Measurements from ENCODE around the gene GRM4. TPM values are rescaled to one million over a fixed set of nuclear protein-coding genes. Genes with fewer than 3 reads are reported as not detected.
A peak's percentile ranks its signal among the peaks of the same experiment; 100 is the strongest.

The GRM4 gene
- total and polyA plus RNA-seq, 5 donors from 2014 or later: not detected

- ATAC-seq (ENCODE audit: low read depth in 2 of 2) (no peak), DNase-seq (no peak)
- no peak overlapping the region for H3K27ac Mint-ChIP-seq
- no peak overlapping the region for H3K4me3 ChIP-seq (ENCODE audit: low read depth, low read length)
- no peaks in the 10 kb centered on the region for H3K36me3 ChIP-seq (ENCODE audit: control insufficient read depth, insufficient read depth, low read length)
- H3K27me3 Mint-ChIP-seq: peaks cover 19% of the 10 kb centered on the region
- no peak overlapping the region for H3K27ac ChIP-seq (ENCODE audit: insufficient read depth, low read length, poor library complexity, severe bottlenecking)
- H3K4me1 Mint-ChIP-seq: peaks cover 0 to 3% (median 0%) of the 10 kb centered on the region in 4 donors
- no peak overlapping the region for H3K4me3 Mint-ChIP-seq
- H3K9me3 Mint-ChIP-seq: peaks cover 0 to 10% (median 3%) of the 10 kb centered on the region in 7 donors
- H3K4me1 ChIP-seq (ENCODE audit: control insufficient read depth, insufficient read depth, low read length, poor library complexity, severe bottlenecking): no peaks in the 10 kb centered on the region
- H3K9me3 ChIP-seq (ENCODE audit: control insufficient read depth in 2 of 2, low read length in 2 of 2): peaks cover 4% of the 10 kb centered on the region in 2 experiments
- no peaks in the 10 kb centered on the region for H3K27me3 ChIP-seq (ENCODE audit: control insufficient read depth, insufficient read depth, low read length)
- H3K36me3 Mint-ChIP-seq: no peaks in the 10 kb centered on the region
Measured at GRCh38 chr6:33998660-33999059, 147.2 kb downstream of the GRM4 start.

GRCh38 chr6:33997265-33997664, 148.6 kb downstream of the GRM4 start:
- no peak for ATAC-seq (ENCODE audit: low read depth in 2 of 2)
- H3K36me3 Mint-ChIP-seq: no peaks in the 10 kb centered on the region
- no peak overlapping the region for H3K4me3 Mint-ChIP-seq
- peaks cover 0 to 3% (median 0%) of the 10 kb centered on the region in 4 donors for H3K4me1 Mint-ChIP-seq
- no peak overlapping the region for H3K27ac Mint-ChIP-seq
- Histone ChIP-seq H3K27ac (ENCODE audit: insufficient read depth, low read length, poor library complexity, severe bottlenecking) (no peak overlapping the region), H3K4me3 (ENCODE audit: low read depth, low read length) (no peak overlapping the region), H3K4me1 (ENCODE audit: control insufficient read depth, insufficient read depth, low read length, poor library complexity, severe bottlenecking) (no peaks in the 10 kb centered on the region), H3K27me3 (ENCODE audit: control insufficient read depth, insufficient read depth, low read length) (no peaks in the 10 kb centered on the region), H3K36me3 (ENCODE audit: control insufficient read depth, insufficient read depth, low read length) (no peaks in the 10 kb centered on the region), H3K9me3 (ENCODE audit: control insufficient read depth in 2 of 2, low read length in 2 of 2) (peaks cover 4% of the 10 kb centered on the region in 2 experiments)
- DNase-seq: no peak
- H3K27me3 Mint-ChIP-seq: peaks cover 19% of the 10 kb centered on the region
- peaks cover 0 to 10% (median 3%) of the 10 kb centered on the region in 7 donors for H3K9me3 Mint-ChIP-seq

- Histone ChIP-seq H3K27me3 (ENCODE audit: control insufficient read depth, insufficient read depth, low read length) (no peaks in the 10 kb centered on the region), H3K4me1 (ENCODE audit: control insufficient read depth, insufficient read depth, low read length, poor library complexity, severe bottlenecking) (no peaks in the 10 kb centered on the region), H3K4me3 (ENCODE audit: low read depth, low read length) (no peak overlapping the region), H3K27ac (ENCODE audit: insufficient read depth, low read length, poor library complexity, severe bottlenecking) (no peak overlapping the region), H3K36me3 (ENCODE audit: control insufficient read depth, insufficient read depth, low read length) (no peaks in the 10 kb centered on the region), H3K9me3 (ENCODE audit: control insufficient read depth in 2 of 2, low read length in 2 of 2) (peaks cover 4% of the 10 kb centered on the region in 2 experiments)
- H3K27ac Mint-ChIP-seq: peak overlapping the region in 2 of 3 donors; percentile 6 to 29
- no peak for ATAC-seq (ENCODE audit: low read depth in 2 of 2)
- H3K4me3 Mint-ChIP-seq: no peak overlapping the region
- H3K4me1 Mint-ChIP-seq: peaks cover 0 to 3% (median 0%) of the 10 kb centered on the region in 4 donors
- no peak for DNase-seq
- peaks cover 0 to 10% (median 3%) of the 10 kb centered on the region in 7 donors for H3K9me3 Mint-ChIP-seq
- peaks cover 22% of the 10 kb centered on the region for H3K27me3 Mint-ChIP-seq
- H3K36me3 Mint-ChIP-seq: no peaks in the 10 kb centered on the region
Measured at GRCh38 chr6:33996120-33996475, 149.8 kb downstream of the GRM4 start.

GRCh38 chr6:33995309-33996119, 150.4 kb downstream of the GRM4 start:
- DNase-seq: no peak
- H3K4me3 ChIP-seq (ENCODE audit: low read depth, low read length): no peak overlapping the region
- no peaks in the 10 kb centered on the region for H3K27me3 ChIP-seq (ENCODE audit: control insufficient read depth, insufficient read depth, low read length)
- Mint-ChIP-seq H3K4me3 (no peak overlapping the region), H3K27ac (peak overlapping the region in 1 of 3 donors; percentile 29), H3K27me3 (peaks cover 25% of the 10 kb centered on the region), H3K9me3 (peaks cover 0 to 10% (median 3%) of the 10 kb centered on the region in 7 donors), H3K36me3 (no peaks in the 10 kb centered on the region), H3K4me1 (peaks cover 0 to 3% (median 0%) of the 10 kb centered on the region in 4 donors)
- no peaks in the 10 kb centered on the region for H3K4me1 ChIP-seq (ENCODE audit: control insufficient read depth, insufficient read depth, low read length, poor library complexity, severe bottlenecking)
- no peak overlapping the region for H3K27ac ChIP-seq (ENCODE audit: insufficient read depth, low read length, poor library complexity, severe bottlenecking)
- H3K9me3 ChIP-seq (ENCODE audit: control insufficient read depth in 2 of 2, low read length in 2 of 2): peaks cover 4% of the 10 kb centered on the region in 2 experiments
- ATAC-seq (ENCODE audit: low read depth in 2 of 2): no peak
- H3K36me3 ChIP-seq (ENCODE audit: control insufficient read depth, insufficient read depth, low read length): no peaks in the 10 kb centered on the region

GRCh38 chr6:33994472-33995308, 151.2 kb downstream of the GRM4 start:
- DNase-seq: no peak
- Histone ChIP-seq H3K4me3 (ENCODE audit: low read depth, low read length) (no peak overlapping the region), H3K4me1 (ENCODE audit: control insufficient read depth, insufficient read depth, low read length, poor library complexity, severe bottlenecking) (no peaks in the 10 kb centered on the region), H3K36me3 (ENCODE audit: control insufficient read depth, insufficient read depth, low read length) (no peaks in the 10 kb centered on the region), H3K9me3 (ENCODE audit: control insufficient read depth in 2 of 2, low read length in 2 of 2) (peaks cover 4% of the 10 kb centered on the region in 2 experiments), H3K27me3 (ENCODE audit: control insufficient read depth, insufficient read depth, low read length) (no peaks in the 10 kb centered on the region), H3K27ac (ENCODE audit: insufficient read depth, low read length, poor library complexity, severe bottlenecking) (no peak overlapping the region)
- H3K4me3 Mint-ChIP-seq: no peak overlapping the region
- H3K9me3 Mint-ChIP-seq: peaks cover 0 to 10% (median 3%) of the 10 kb centered on the region in 7 donors
- peaks cover 0 to 3% (median 0%) of the 10 kb centered on the region in 4 donors for H3K4me1 Mint-ChIP-seq
- no peaks in the 10 kb centered on the region for H3K36me3 Mint-ChIP-seq
- no peak overlapping the region for H3K27ac Mint-ChIP-seq
- H3K27me3 Mint-ChIP-seq: peaks cover 25% of the 10 kb centered on the region
- ATAC-seq (ENCODE audit: low read depth in 2 of 2): no peak

- Histone ChIP-seq H3K27me3 (ENCODE audit: control insufficient read depth, insufficient read depth, low read length) (no peaks in the 10 kb centered on the region), H3K27ac (ENCODE audit: insufficient read depth, low read length, poor library complexity, severe bottlenecking) (no peak overlapping the region), H3K4me1 (ENCODE audit: control insufficient read depth, insufficient read depth, low read length, poor library complexity, severe bottlenecking) (no peaks in the 10 kb centered on the region), H3K9me3 (ENCODE audit: control insufficient read depth in 2 of 2, low read length in 2 of 2) (peaks cover 4% of the 10 kb centered on the region in 2 experiments), H3K36me3 (ENCODE audit: control insufficient read depth, insufficient read depth, low read length) (no peaks in the 10 kb centered on the region), H3K4me3 (ENCODE audit: low read depth, low read length) (no peak overlapping the region)
- H3K9me3 Mint-ChIP-seq: peaks cover 0 to 10% (median 3%) of the 10 kb centered on the region in 7 donors
- peaks cover 0 to 3% (median 0%) of the 10 kb centered on the region in 4 donors for H3K4me1 Mint-ChIP-seq
- no peaks in the 10 kb centered on the region for H3K36me3 Mint-ChIP-seq
- no peak for DNase-seq
- no peak for ATAC-seq (ENCODE audit: low read depth in 2 of 2)
- H3K27ac Mint-ChIP-seq: no peak overlapping the region
- no peak overlapping the region for H3K4me3 Mint-ChIP-seq
- peaks cover 29% of the 10 kb centered on the region for H3K27me3 Mint-ChIP-seq
Measured at GRCh38 chr6:33993653-33994471, 152.0 kb downstream of the GRM4 start.

- DNase-seq: no peak
- H3K4me1 Mint-ChIP-seq: peaks cover 0 to 3% (median 0%) of the 10 kb centered on the region in 4 donors
Measured at GRCh38 chr6:33993091-33993490, 152.8 kb downstream of the GRM4 start.

More at GRCh38 chr6:33993091-33993490, 152.8 kb downstream of the GRM4 start:
- Mint-ChIP-seq H3K27me3 (peaks cover 24% of the 10 kb centered on the region), H3K4me3 (no peak overlapping the region), H3K9me3 (peaks cover 0 to 10% (median 3%) of the 10 kb centered on the region in 7 donors), H3K36me3 (no peaks in the 10 kb centered on the region), H3K27ac (no peak overlapping the region)
- H3K36me3 ChIP-seq (ENCODE audit: control insufficient read depth, insufficient read depth, low read length): no peaks in the 10 kb centered on the region
- no peak overlapping the region for H3K27ac ChIP-seq (ENCODE audit: insufficient read depth, low read length, poor library complexity, severe bottlenecking)
- H3K27me3 ChIP-seq (ENCODE audit: control insufficient read depth, insufficient read depth, low read length): no peaks in the 10 kb centered on the region
- H3K4me1 ChIP-seq (ENCODE audit: control insufficient read depth, insufficient read depth, low read length, poor library complexity, severe bottlenecking): no peaks in the 10 kb centered on the region
- H3K9me3 ChIP-seq (ENCODE audit: control insufficient read depth in 2 of 2, low read length in 2 of 2): peaks cover 4% of the 10 kb centered on the region in 2 experiments
- ATAC-seq (ENCODE audit: low read depth in 2 of 2): no peak
- no peak overlapping the region for H3K4me3 ChIP-seq (ENCODE audit: low read depth, low read length)

All from CD4-positive, CD25-positive, alpha-beta regulatory T cell (primary cell).